Measurements from ENCODE around the gene HSD17B14.

DNA sequence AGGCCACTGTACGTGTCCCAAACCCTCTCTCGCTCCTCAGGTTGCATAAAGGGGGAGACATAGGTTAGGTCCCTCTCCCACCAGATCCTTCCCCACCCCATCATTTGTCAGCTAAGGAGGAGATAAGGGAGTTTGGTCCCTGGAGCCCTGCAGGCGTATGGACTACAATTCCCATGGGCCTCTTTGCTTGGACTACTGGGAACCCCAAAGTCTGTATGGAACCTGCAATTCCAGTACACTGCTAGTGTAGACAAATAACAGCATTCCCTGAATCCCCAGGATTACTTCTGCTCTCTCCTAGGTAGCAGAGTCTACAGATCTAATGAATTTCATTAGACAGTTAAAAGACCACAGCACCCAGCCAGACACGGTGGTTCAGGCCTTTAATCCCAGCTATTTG, 16.0 kb upstream of the HSD17B14 start:
- TF ChIP-seq CTCF (IDR thresholded peaks at IDR 0.05) (no peak), EP300 (IDR thresholded peaks at IDR 0.05; ENCODE audit: low read depth) (no peak)

Data from transverse colon (tissue), 3 donors.